HL-60/S4 treated with retinoic acid at 250 ng/mL for 4 days and 3 days (cell line): Measurements from ENCODE around the gene SERPINB7.

ENCODE experiments used
- in situ Hi-C: fragments of 300-500 bp; cut with MboI; formaldehyde crosslinking; loops from 2 replicates; pipeline ENCODE4 v1.7.0; 2022; ENCODE audit warnings: low sequenced_read_pairs

Gene SERPINB7

DNA sequence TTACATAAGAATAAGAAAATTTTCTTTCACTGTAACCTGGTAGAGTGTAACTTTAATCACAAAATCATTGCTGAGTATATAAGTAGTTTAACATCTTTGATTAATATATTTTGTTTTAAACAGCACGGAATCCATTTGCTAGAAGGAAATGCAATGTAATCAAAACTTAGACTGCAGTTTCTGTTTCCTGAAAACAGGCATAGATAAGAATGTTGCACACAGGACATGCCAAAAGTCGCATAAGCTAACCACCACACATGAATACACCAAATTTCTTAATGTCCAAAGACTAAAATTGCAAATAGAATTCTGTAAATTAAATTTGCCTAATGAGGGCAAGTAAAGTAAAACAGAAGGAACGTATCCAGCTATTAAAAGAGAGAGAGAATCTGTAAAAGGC lies 61.2 kb downstream of the SERPINB7 start:
- in situ Hi-C loops, result loop anchor here (25.0 kb wide), 1 partner anchor 324 kb away; no protein-coding TSS in a partner anchor

DNA sequence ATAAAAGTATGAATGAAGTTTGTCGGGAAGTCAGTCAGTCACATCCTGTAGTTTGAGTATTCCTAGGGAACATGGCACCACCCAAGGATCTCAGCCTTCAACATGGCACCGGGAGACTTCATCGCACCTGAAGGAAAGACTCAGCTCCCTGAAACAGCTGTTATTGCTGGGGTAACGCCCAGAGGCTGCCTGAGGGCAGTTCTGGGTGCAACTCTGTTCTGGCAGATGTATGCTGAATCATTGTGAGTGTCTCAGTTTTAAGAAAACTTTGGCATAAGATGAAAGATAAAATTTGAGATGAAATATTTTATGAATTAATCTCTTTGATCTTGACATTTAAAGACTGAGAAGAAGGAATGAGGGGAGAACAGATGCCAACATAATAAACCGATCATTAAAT lies 62.4 kb downstream of the SERPINB7 start:
- in situ Hi-C loops, result loop anchor here (25.0 kb wide), 1 partner anchor 325 kb away; no protein-coding TSS in a partner anchor

DNA sequence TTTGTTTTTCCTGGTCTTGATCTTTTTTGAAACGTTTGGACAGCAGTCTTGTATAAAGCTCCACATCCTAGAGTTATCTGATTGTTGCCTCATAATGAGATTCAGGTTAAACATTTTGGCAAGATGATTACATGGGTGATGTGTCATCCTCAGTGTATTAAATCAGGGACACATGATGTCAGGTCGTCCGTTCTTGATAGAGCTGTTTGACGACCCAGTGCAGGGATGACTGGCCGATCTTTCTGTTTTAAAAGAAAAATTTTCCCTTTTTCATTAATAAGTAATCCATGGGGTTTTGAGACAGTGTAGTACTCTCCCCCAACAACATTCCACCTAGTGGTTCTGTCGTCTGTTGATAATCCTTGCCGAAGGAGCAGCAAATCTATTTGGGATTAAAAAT lies 67.8 kb downstream of the SERPINB7 start:
- in situ Hi-C loops, result loop anchor here (25.0 kb wide), 1 partner anchor 331 kb away; no protein-coding TSS in a partner anchor

DNA sequence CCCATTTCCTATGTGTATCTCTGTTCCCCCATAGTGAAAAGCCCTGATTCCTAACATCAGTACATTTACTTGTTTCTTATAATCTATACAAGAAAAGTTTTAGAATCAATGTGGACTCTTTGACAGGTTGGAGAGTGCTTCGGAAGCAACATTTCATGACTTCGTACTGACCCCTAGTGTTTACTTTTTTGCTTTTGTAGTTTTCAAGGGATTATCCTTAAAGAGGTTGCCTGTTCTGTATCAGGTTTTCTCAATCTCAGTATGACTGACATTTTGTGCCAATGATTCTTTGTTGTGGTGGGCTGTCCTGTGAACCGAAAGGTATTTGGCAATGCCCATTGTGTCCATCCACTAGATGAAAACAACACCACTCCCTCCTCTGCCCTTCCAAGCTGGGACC lies 69.0 kb downstream of the SERPINB7 start:
- in situ Hi-C loops, result loop anchor here (25.0 kb wide), 1 partner anchor 332 kb away; no protein-coding TSS in a partner anchor

DNA sequence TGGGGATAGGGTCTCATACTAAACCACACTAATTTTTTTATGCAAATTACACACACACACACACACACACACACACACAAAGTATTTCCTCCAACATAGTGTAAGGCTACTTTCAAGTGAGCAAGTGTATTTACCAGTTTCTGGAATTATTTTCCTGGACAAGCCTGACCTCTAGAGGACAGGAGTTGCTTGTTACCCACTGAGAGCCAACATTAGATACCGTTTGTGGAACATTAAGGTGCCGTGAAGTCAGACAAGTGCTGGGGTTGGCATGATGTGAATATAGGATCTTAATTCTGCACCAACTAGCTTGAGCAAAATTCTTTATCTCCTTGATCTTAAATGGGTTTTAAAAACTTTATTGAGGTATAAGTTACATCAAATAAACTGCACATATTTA lies 72.9 kb downstream of the SERPINB7 start:
- in situ Hi-C loops, result loop anchor here (25.0 kb wide), 1 partner anchor 336 kb away; no protein-coding TSS in a partner anchor

DNA sequence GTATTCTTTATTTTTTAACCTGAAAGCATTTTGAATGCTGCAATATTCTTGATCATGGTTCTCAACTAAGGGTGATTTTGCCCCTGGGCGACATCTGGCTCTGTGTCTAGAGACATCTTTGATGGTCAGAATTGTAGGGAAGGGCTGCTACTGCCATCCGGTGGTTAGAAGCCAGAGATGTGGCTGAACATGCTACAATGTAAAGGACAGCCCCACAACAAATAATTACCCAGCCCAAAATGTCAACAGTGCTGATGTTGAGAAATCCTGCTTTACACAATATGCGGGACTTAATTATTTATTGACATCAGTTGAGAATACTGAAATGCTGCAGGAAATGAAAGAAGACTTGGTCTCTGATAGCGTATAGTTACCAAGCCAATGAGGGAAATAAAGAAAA lies 74.8 kb downstream of the SERPINB7 start:
- in situ Hi-C loops, result no loop called here

DNA sequence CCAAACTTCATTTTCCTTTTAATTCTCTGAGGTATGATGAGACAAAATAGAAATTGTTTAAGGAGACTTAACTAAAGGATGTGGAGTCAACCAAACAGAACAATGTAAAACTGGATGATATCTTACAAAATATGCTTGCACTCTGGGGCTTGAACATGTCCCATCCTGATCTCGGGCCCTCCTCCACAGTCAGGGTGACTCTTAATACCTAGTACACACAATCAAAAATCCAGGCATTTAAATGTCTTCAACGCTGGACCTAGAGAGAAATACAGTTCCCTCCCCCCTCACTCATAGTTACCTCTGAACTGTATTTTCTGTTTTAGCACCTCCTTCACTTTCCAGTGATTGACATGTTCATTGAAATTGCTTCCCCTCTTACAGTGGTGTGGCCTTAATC lies 75.4 kb downstream of the SERPINB7 start:
- in situ Hi-C loops, result no loop called here
